IMR-90 (cell line): Measurements from ENCODE around the gene CMIP. TPM values are rescaled to one million over a fixed set of nuclear protein-coding genes. Genes with fewer than 3 reads are reported as not detected.

Experiments used
- ATAC-seq: fragments of 200-7000 bp; cut with Tn5 transposase; 2 replicates; pipeline ENCODE4 v1.9.1; 2020; ENCODE audit warnings: low read depth, mild to moderate bottlenecking, moderate library complexity
- BruUV-seq: library from RNA; stranded (reverse); fragments of 400-500 nt; replicated peaks from 2 replicates; lab custom pipeline; 2021; lab: Mats Ljungman, UMichigan
- CTCF ChIA-PET: fragments of 300-600 bp; formaldehyde crosslinking; extraction: SDS; loops from one replicate; lab custom pipeline; 2021; ENCODE audit warnings: antibody characterized with exemption; lab: Yijun Ruan, JAX
- POLR2A ChIA-PET: fragments of 300-600 bp; sonication (Branson Sonifier 250); formaldehyde crosslinking; loops from one replicate; lab custom pipeline; 2022; ENCODE audit warnings: antibody characterized with exemption; ENCODE audit not compliant: unreplicated experiment; lab: Charles Lee
- DNase-seq: peaks from one replicate; pipeline ENCODE4 v3.0.0; 2013
- H2AFZ ChIP-seq: replicated peaks from 2 replicates; pipeline ENCODE3; 2013; ENCODE audit warnings: low read length, mild to moderate bottlenecking; ENCODE audit not compliant: poor library complexity
- H2AK5ac ChIP-seq: 2 replicates; pipeline ENCODE4 v1.6.1; 2013; ENCODE audit warnings: low read depth, low read length, inconsistent platforms
- H2AK9ac ChIP-seq: replicated peaks from 2 replicates; pipeline ENCODE3; 2013; ENCODE audit warnings: mild to moderate bottlenecking, low read depth, low read length, moderate library complexity; ENCODE audit not compliant: poor library complexity
- H2BK120ac ChIP-seq: 2 replicates; pipeline ENCODE4 v1.6.1; 2013; ENCODE audit warnings: low read depth, low read length, inconsistent platforms
- H2BK15ac ChIP-seq: 3 replicates; pipeline ENCODE4 v1.6.1; 2013; ENCODE audit warnings: low read depth, low read length, inconsistent platforms
- H2BK20ac ChIP-seq: 2 replicates; pipeline ENCODE4 v1.6.1; 2013; ENCODE audit warnings: low read depth, mild to moderate bottlenecking, inconsistent platforms, low read length, moderate library complexity
- H2BK5ac ChIP-seq: 2 replicates; pipeline ENCODE4 v1.6.1; 2013; ENCODE audit warnings: mild to moderate bottlenecking, low read depth, low read length, inconsistent platforms; ENCODE audit not compliant: poor library complexity, severe bottlenecking
- H3K14ac ChIP-seq: replicated peaks from 2 replicates; pipeline ENCODE4 v1.6.1; 2013; ENCODE audit warnings: low read depth, low read length, inconsistent platforms
- H3K18ac ChIP-seq: 2 replicates; pipeline ENCODE4 v1.6.1; 2013; ENCODE audit warnings: low read depth, low read length, control low read depth
- H3K23ac ChIP-seq: 2 replicates; pipeline ENCODE4 v1.6.1; 2013; ENCODE audit warnings: low read depth, low read length, inconsistent platforms
- H3K27ac ChIP-seq: 2 replicates; pipeline ENCODE4 v1.5.1; 2013; ENCODE audit warnings: mild to moderate bottlenecking, control low read depth, low read length; ENCODE audit not compliant: insufficient read depth
- H3K27me3 ChIP-seq: 2 replicates; pipeline ENCODE4 v1.6.1; 2013; ENCODE audit warnings: low read length; ENCODE audit not compliant: control insufficient read depth, insufficient read depth
- H3K36me3 ChIP-seq: 2 replicates; pipeline ENCODE4 v1.6.1; 2013; ENCODE audit warnings: low read length, mixed read lengths; ENCODE audit not compliant: control insufficient read depth, insufficient read depth
- H3K4ac ChIP-seq: 2 replicates; pipeline ENCODE4 v1.6.1; 2013; ENCODE audit warnings: low read depth, low read length, inconsistent platforms
- H3K4me1 ChIP-seq: 2 replicates; pipeline ENCODE4 v1.6.1; 2013; ENCODE audit warnings: low read length, mixed read lengths; ENCODE audit not compliant: control insufficient read depth, insufficient read depth
- H3K4me2 ChIP-seq: 2 replicates; pipeline ENCODE4 v1.6.1; 2013; ENCODE audit warnings: low read depth, mild to moderate bottlenecking, control low read depth, low read length, moderate library complexity
- H3K4me3 ChIP-seq: 2 replicates; pipeline ENCODE4 v1.5.1; 2013; ENCODE audit warnings: low read depth, mild to moderate bottlenecking, control low read depth, low read length, moderate library complexity; ENCODE audit not compliant: insufficient read depth
- H3K56ac ChIP-seq: 2 replicates; pipeline ENCODE4 v1.6.1; 2013; ENCODE audit warnings: low read length, inconsistent platforms; ENCODE audit not compliant: insufficient read depth; ENCODE audit errors: extremely low read depth
- H3K79me1 ChIP-seq, 2 experiments: 2 replicates each; pipeline ENCODE4 v1.6.1; 2013; ENCODE audit warnings: low read length in 2 of 2, inconsistent platforms in 1 of 2, low read depth in 1 of 2
- H3K9ac ChIP-seq: 2 replicates; pipeline ENCODE4 v1.6.1; 2013; ENCODE audit warnings: low read depth, low read length, control low read depth
- H3K9me1 ChIP-seq: 2 replicates; pipeline ENCODE4 v1.6.1; 2013; ENCODE audit warnings: low read length, inconsistent platforms; ENCODE audit not compliant: insufficient read depth
- H3K9me3 ChIP-seq: 2 replicates; pipeline ENCODE4 v1.6.1; 2013; ENCODE audit warnings: low read length; ENCODE audit not compliant: control insufficient read depth, insufficient read depth
- H4K20me1 ChIP-seq: 2 replicates; pipeline ENCODE4 v1.6.1; 2013; ENCODE audit warnings: low read length, inconsistent platforms; ENCODE audit not compliant: insufficient read depth
- H4K5ac ChIP-seq: 2 replicates; pipeline ENCODE4 v1.6.1; 2013; ENCODE audit warnings: mild to moderate bottlenecking, low read depth, low read length, control low read depth
- H4K8ac ChIP-seq, 2 experiments: 2 replicates each; pipeline ENCODE4 v1.6.1; 2013; ENCODE audit warnings: low read depth in 2 of 2, low read length in 2 of 2, control low read depth in 1 of 2, inconsistent platforms in 1 of 2
- H4K91ac ChIP-seq: 2 replicates; pipeline ENCODE4 v1.6.1; 2013; ENCODE audit warnings: low read depth, low read length, inconsistent platforms; ENCODE audit not compliant: insufficient read depth
- BHLHE40 ChIP-seq: fragments of 150-350 bp; IDR thresholded peaks from 2 replicates; pipeline ENCODE4 v1.6.1; 2016; ENCODE audit warnings: mild to moderate bottlenecking, low read depth, low read length
- CHD1 ChIP-seq: IDR thresholded peaks from 2 replicates; pipeline ENCODE4 v1.6.1; 2012; ENCODE audit warnings: low read depth, low read length, improper control_type of control experiment
- FOS ChIP-seq: fragments of 150-350 bp; IDR thresholded peaks from 2 replicates; pipeline ENCODE4 v1.6.1; 2016; ENCODE audit warnings: low read depth, low read length
- MAZ ChIP-seq: IDR thresholded peaks from 2 replicates; pipeline ENCODE4 v1.6.1; 2012; ENCODE audit warnings: low read depth, mild to moderate bottlenecking, low read length, improper control_type of control experiment, moderate library complexity, borderline replicate concordance
- MXI1 ChIP-seq: IDR thresholded peaks from 2 replicates; pipeline ENCODE4 v1.6.1; 2012; ENCODE audit warnings: low read depth, mild to moderate bottlenecking, low read length, moderate library complexity, borderline replicate concordance
- NFE2L2 ChIP-seq: fragments of 150-350 bp; IDR thresholded peaks from 2 replicates; pipeline ENCODE4 v1.6.1; 2016; ENCODE audit warnings: low read depth, mild to moderate bottlenecking, low read length
- POLR2A ChIP-seq: IDR thresholded peaks from 2 replicates; pipeline ENCODE4 v1.6.1; 2012; ENCODE audit warnings: mild to moderate bottlenecking, low read depth, low read length
- RAD21 ChIP-seq: IDR thresholded peaks from 2 replicates; pipeline ENCODE4 v1.6.1; 2012; ENCODE audit warnings: low read length, improper control_type of control experiment
- RFX5 ChIP-seq: IDR thresholded peaks from 2 replicates; pipeline ENCODE4 v1.8.0; 2012; ENCODE audit warnings: low read depth, mild to moderate bottlenecking, low read length, moderate library complexity
- SMC3 ChIP-seq: fragments of 150-350 bp; IDR thresholded peaks from 2 replicates; pipeline ENCODE4 v1.6.1; 2016; ENCODE audit warnings: low read depth, mild to moderate bottlenecking, antibody characterized with exemption, low read length, moderate library complexity
- USF2 ChIP-seq: fragments of 150-350 bp; IDR thresholded peaks from 2 replicates; pipeline ENCODE4 v1.6.1; 2017; ENCODE audit warnings: mild to moderate bottlenecking, antibody characterized with exemption, low read length, low read depth
- WGBS, 2 experiments: methylation state at CpG; one replicate each; pipeline versions ENCODE4 v1.1.5 to v1.1.7; 2013; ENCODE audit warnings: missing lambda C conversion rate in 2 of 2; ENCODE audit not compliant: insufficient read length in 1 of 2; ENCODE audit errors: extremely low coverage in 2 of 2; 5-methylcytosine and 5-hydroxymethylcytosine counted together
- dilution Hi-C: fragments of 300-500 bp; cut with HindIII; formaldehyde crosslinking; loops from one replicate; pipeline ENCODE4 v1.14.3; 2018; ENCODE audit warnings: low sequenced_read_pairs; ENCODE audit not compliant: unreplicated experiment
- in situ Hi-C: fragments of 300-500 bp; cut with MboI; formaldehyde crosslinking; loops from 3 replicates; pipeline ENCODE4 v1.14.3; 2019; ENCODE audit warnings: low sequenced_read_pairs, inconsistent platforms, mixed read lengths
- intact Hi-C: fragments of 100-400 bp; cut with micrococcal nuclease; formaldehyde crosslinking; loops from 2 replicates; pipeline ENCODE4 v1.10.0; 2022
- polyA plus RNA-seq, 3 experiments: library from polyadenylated mRNA; depleted of rRNA; stranded (reverse); fragments of >200 nt; gene quantifications; 2 replicates each; pipeline ENCODE4 v1.2.3, GENCODE V29; 2012; ENCODE audit warnings: low replicate concordance in 1 of 3
- total RNA-seq: library from RNA; depleted of rRNA; stranded (reverse); fragments of >200 nt; gene quantifications from 2 replicates; pipeline ENCODE4 v1.2.3, GENCODE V29; 2012
- TF ChIP-seq, protein P1 (sequence below): fragments of 150-350 bp; IDR thresholded peaks from 2 replicates; pipeline ENCODE4 v1.6.1; 2016; ENCODE audit warnings: low read depth, mild to moderate bottlenecking, low read length, moderate library complexity, borderline replicate concordance

CMIP gene
- total and polyA plus RNA-seq, 2 of the 4 experiments (the other 2 are of a cell fraction) = 3.2 to 11.6 TPM

DNA sequence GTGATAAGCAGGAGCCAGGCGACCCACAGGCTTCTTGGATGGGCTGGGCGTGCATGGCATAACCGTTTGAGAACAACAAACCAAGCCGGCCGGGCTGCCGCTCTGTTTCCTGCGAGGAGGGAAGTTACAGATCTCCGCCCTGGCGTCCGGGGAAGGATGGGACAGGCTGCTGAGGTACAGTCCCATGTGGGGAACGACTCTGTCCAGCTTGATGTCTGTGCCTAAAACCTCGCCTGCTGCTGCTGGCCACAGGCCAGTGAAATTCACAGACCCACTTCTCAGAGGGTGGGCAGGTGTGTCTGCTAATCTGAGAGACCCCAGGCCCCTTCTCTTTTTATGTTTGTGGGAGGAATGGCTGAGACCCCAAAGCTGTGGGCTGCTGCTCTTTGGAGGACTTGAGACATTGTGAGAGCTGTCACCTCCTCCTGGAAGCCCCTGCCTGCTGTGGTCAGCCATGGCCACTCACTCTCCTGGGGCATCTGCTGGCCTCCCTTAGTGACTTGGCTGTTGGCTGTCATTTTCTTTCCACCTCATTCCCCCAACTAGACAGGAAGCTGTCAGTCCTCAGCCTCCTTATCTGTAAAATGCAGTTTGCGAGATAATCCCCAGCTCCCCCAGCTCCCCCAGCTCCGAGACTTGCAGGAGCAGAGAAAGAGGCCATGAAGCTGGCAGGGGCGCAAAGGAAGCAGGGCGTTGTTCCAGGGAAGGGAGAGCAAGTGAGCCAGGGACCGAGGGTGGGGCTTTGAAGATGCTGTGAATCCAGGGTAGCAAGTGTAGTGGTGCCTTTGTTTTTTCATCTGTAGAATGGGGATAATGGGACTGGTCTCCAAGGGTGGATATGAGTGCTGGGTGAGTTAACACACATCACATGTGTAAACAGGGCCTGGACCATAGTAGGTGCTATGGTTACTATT, 51.0 kb downstream of the CMIP start (continued):
- TF ChIP-seq CHD1 = no peak

GRCh38 chr16:81496321-81496720, 51.7 kb downstream of the CMIP start:
- Histone ChIP-seq H2BK120ac (no peak overlapping the region), H2BK20ac (no peak overlapping the region), H3K4me3 (no peak overlapping the region), H3K56ac (no peak overlapping the region), H4K8ac (no peak overlapping the region), H2AK5ac (no peak overlapping the region), H3K4me2 (no peak overlapping the region), H2BK5ac (no peak overlapping the region), H2BK15ac (no peak overlapping the region), H4K5ac (no peak overlapping the region), H2AK9ac (no peak overlapping the region), H3K9me1 (peaks cover 30% of the 10 kb centered on the region), H3K27me3 (no peaks in the 10 kb centered on the region), H3K4ac (no peak overlapping the region), H3K23ac (no peak overlapping the region), H3K18ac (no peak overlapping the region), H3K14ac (no peak overlapping the region), H3K9me3 (no peaks in the 10 kb centered on the region), H3K27ac (no peak overlapping the region), H3K36me3 (peaks cover 3% of the 10 kb centered on the region; the same call in 1 of the 2 replicates), H3K79me1 (peaks cover 34 to 85% of the 10 kb centered on the region in 2 experiments), H4K20me1 (peaks cover 59% of the 10 kb centered on the region), H3K9ac (no peak overlapping the region), H3K4me1 (peaks cover 28% of the 10 kb centered on the region), H2AFZ (no peak overlapping the region), H4K91ac (no peak overlapping the region)
- no peak for ATAC-seq
- no CpG with 5 or more reads among the region's 7 CpGs for WGBS, 2 experiments
- BruUV-seq = no TSS peak
- TF ChIP-seq MXI1 (no peak), MAZ (no peak), USF2 (no peak), FOS (no peak), POLR2A (no peak), SMC3 (no peak), NFE2L2 (no peak), BHLHE40 (no peak), RAD21 (no peak), CHD1 (no peak), RFX5 (no peak)
- TF ChIP-seq, protein P1, sequence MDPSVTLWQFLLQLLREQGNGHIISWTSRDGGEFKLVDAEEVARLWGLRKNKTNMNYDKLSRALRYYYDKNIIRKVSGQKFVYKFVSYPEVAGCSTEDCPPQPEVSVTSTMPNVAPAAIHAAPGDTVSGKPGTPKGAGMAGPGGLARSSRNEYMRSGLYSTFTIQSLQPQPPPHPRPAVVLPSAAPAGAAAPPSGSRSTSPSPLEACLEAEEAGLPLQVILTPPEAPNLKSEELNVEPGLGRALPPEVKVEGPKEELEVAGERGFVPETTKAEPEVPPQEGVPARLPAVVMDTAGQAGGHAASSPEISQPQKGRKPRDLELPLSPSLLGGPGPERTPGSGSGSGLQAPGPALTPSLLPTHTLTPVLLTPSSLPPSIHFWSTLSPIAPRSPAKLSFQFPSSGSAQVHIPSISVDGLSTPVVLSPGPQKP = no peak
- no peak for DNase-seq
- in situ Hi-C loops (no loop called here), intact Hi-C loops (no loop called here), dilution Hi-C loops (no loop called here)
- ChIA-PET POLR2A (interaction anchor here (0.9 kb wide), 1 partner anchor 11 kb away, joined by 3 read pairs; no protein-coding TSS in a partner anchor), CTCF (no interaction called here)
